8988T (cell line): ENCODE measurements around the gene METRN.

Source experiments
- DNase-seq: peaks from one replicate; pipeline ENCODE4 v3.0.0; 2011

Gene METRN

GRCh38 chr16:711084-711483, 3.8 kb upstream of the METRN start:
- DNase-seq = no peak

GRCh38 chr16:711548-712320, 3.2 kb upstream of the METRN start:
- peak; percentile 96 for DNase-seq

DNA sequence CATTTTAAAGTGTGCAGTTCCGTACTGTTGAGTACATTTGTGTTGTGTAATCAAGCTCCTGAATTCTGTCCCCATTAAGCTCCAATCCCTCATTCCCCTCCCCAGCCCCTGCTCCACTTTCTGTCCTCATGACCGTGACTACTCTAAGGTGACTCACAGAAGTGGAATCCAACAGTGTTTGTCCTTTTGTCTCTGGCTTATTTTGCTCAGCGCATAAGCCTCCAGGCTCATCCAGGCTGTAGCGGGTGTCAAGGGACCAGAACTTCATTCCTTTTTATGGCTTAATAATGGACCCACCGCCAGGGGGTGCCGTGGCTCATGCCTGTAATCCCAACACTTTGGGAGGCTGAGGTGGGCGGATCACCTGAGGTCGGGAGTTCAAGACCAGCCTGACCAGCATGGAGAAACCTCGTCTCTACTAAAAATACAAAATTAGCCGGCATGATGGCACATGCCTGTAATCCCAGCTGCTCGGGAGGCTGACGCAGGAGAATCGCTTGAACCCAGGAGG, 2.1 kb upstream of the METRN start:
- DNase-seq = peak; percentile 91

- no peak for DNase-seq
These were observed 839 bp upstream of the METRN start for GRCh38 chr16:714079-714478.

GRCh38 chr16:715477-716199, 720 bp downstream of the METRN start:
- DNase-seq = no peak

DNA sequence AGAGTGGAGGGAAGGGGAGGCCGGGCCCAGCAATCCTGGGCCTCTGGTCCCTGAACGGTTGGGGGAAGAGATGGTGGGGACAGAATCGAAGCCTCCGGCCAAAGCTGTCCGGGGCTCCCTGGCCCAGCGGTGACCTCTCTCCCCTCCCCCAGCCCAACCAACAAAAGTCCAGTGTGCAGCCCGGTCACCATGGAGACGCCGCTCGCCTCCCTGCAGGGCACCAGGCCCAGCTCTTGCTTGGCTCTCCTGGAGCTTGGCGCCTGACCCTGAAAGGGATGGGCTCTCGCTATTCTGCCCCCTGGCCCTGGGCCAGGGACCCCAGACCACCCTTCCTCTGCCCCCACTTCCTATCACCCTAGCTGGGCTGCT, 1.3 kb downstream of the METRN start:
- DNase-seq = no peak

DNA sequence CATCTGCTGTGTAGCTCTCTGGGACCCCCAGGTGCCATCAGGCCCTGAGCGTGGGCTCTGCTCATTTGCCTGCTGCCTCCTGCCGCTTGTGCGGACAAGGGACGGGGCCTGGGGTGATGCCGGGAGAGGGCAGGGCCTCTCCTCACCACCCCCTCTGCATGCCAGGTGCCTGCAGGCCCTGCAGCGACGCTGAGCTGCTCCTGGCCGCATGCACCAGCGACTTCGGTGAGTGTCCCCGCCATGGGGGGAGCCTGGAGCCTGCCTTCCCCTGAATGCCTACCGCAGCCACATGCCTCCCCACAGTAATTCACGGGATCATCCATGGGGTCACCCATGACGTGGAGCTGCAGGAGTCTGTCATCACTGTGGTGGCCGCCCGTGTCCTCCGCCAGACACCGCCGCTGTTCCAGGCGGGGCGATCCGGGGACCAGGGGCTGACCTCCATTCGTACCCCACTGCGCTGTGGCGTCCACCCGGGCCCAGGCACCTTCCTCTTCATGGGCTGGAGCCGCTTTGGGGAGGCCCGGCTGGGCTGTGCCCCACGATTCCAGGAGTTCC, 1.9 kb downstream of the METRN start:
- no peak for DNase-seq

DNA sequence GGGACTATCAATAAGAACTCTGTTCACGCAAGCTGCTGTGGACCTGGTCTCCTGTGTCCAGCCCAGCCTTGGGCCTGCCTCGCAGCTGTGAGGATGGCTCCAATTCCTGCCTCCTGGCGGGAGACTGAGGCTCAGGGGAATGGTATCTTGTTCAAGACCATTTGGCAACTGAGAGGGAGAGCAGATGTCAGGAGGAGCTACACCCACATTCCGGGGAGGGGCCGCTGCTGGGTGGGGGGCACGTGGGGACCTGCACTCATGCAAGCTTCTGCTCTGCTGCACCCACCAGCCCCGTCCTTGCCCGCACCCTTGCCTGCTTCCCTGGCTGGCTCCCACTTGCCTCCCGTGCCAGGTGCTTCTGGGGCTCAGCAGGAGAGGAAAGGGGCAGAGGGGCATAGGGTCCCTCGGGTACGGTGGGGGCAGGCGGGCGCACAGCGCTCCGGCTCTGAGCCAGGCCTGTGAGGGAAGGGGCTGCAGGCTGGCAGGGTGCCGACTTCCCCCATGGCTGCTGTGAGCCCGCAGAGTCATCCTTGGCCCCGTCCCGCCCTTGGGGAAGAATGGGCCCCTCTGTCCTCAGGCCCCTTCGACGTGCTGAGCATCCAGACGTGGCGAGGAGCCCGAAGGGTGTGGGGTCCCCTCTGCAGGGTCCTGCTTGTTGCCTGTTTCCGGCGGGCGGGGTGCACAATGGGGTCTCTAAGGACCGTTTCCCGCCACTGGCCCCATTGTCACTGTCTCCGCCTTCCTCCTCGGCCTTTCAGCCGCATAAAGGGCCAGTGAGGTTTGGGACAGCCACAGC, 2.7 kb downstream of the METRN start:
- DNase-seq = no peak

GRCh38 chr16:718389-718788, 3.5 kb downstream of the METRN start:
- no peak for DNase-seq

- no peak for DNase-seq
These were observed 4.0 kb downstream of the METRN start for GRCh38 chr16:718922-719321.

GRCh38 chr16:719815-720446, 5.0 kb downstream of the METRN start:
- DNase-seq = no peak

DNA sequence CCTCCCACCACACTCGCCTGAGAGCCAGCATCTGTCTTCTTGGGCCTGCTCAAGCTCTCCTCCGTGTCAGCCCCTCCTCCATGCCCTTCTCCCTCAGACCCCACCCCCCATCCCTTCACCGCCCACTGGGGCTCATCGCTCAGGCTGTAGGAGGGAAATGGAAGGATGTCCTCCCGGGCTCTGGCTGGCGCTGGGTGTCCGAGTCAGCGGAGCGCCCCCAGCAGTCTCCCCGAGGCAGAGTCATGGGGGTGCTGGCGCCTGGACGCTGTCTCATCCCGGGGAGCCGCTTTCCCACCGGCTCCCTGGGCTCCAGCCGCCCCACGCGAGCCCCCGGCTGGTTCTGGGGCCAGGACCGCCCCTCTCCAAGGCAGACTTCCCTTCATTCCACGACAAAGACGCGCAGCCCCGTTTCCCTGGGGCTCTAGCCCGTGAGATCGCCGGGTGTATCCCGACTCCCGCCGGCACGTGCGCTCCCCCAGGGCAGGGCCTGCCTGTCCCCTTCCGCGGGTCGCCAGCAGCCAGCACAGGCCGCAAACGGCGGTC, 5.6 kb downstream of the METRN start:
- no peak for DNase-seq

- peak; percentile 95 for DNase-seq
These were observed 6.3 kb downstream of the METRN start, which contains the start of gene ANTKMT for GRCh38 chr16:720990-721764. Gene ANTKMT (plus strand): TSS chr16:721146. CDS start chr16:721275, 129 bp downstream.

DNA sequence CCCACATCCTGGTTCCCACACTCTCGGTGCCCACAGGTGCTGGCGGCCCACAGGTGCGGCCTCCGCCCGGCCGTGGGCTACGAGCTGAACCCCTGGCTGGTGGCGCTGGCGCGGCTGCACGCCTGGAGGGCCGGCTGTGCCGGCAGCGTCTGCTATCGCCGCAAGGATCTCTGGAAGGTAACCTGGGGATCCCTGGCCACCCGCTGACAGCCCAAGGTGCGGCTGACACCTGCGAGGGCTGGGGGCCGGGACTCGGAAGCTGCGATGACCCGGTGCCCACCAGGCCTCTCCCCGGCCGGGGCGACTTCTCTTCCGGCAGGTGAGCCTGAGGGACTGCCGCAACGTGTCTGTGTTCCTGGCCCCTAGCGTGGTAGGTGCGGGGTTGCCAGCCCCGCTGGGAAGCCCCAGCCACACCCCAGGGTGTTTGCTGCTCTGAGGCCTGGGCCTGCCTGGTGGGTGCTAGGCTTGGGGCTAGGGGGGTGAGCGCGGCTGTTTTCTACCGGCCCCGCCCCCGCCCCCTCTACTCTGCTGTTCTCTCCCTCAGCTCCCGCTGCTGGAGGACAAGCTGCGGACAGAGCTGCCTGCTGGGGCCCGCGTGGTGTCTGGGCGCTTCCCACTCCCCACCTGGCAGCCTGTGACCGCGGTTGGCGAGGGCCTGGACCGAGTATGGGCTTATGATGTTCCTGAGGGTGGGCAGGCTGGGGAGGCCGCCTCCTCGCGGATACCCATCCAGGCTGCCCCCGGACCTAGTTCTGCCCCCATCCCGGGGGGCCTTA, 7.0 kb downstream of the METRN start:
- DNase-seq = no peak

- no peak for DNase-seq
These were observed 8.1 kb downstream of the METRN start for GRCh38 chr16:722835-723633.

GRCh38 chr16:723695-724094, 8.8 kb downstream of the METRN start:
- no peak for DNase-seq

GRCh38 chr16:724188-725040, 9.5 kb downstream of the METRN start:
- DNase-seq = no peak

DNA sequence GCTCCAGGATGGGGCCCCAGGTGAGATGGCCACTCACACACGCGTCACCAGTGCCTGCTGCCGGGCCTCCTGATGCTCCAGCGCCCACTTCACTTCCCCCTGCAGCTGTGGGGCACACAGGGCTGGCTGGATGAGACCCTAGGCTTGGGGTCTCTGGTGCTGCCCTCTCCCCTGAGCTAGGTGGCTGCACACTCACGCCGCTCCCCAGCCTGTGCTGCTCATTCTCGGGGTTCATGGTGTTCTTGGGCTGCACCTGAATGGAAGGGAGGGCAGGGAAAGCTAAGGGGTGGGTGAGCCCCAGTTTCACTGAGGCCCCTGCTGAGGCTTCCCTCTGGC, 10.1 kb downstream of the METRN start:
- DNase-seq = no peak
